ENCODE measurements around the gene PRRX2. TPM values are rescaled to one million over a fixed set of nuclear protein-coding genes. Genes with fewer than 3 reads are reported as not detected.

PRRX2 gene
- total and polyA plus RNA-seq, 2 experiments from 2014 or later = 141 to 169 TPM

DNA sequence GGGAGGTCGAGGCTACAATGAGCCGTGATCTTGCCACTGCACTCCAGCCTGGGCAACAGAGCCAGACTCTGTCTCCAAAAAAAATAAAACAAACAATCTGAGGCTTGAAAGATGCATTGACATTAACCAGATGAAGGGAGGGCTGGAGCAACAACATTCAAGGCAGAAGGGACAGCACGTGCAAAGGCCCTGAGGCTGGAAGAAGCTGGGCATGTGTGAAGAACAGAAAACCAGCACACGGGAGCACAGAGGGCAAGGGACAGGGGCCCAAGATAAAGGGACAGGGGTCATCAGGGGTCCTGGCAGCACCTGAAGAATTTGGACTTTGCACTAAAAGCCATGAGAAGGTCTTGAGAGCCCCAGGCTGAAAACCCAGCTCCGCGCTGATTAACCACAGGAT is 84.1 kb downstream of the PRRX2 start:
- no peak overlapping the region for H3K4me3 ChIP-seq
- H3K9ac ChIP-seq = peak overlapping the region; percentile 57
- H3K27ac ChIP-seq = peak overlapping the region; percentile 58
- H3F3A ChIP-seq (ENCODE audit: insufficient read depth) = peaks cover 28% of the 10 kb centered on the region
- H2AFZ ChIP-seq = no peak overlapping the region
- no peaks in the 10 kb centered on the region for H3K36me3 ChIP-seq (ENCODE audit: low read depth)
- WGBS, 2 experiments (ENCODE audit: low coverage in 1 of 2, low lambda C conversion rate in 2 of 2, missing lambda C conversion rate in 2 of 2) = 71 to 74% methylated on average over 6 of the region's 6 CpGs
- H4K20me1 ChIP-seq (ENCODE audit: insufficient read depth) = no peaks in the 10 kb centered on the region
- peak overlapping the region; percentile 2 for H3K4me2 ChIP-seq (ENCODE audit: unreplicated experiment)
- no peak for DNase-seq
- H3K4me1 ChIP-seq (ENCODE audit: insufficient read depth) = peaks cover 38% of the 10 kb centered on the region
- TF ChIP-seq EZH2 (IDR thresholded peaks at IDR 0.05; ENCODE audit: insufficient read depth, poor library complexity, severe bottlenecking) (no peak), EZH2phosphoT487 (IDR thresholded peaks at IDR 0.05; ENCODE audit: insufficient read depth, low read depth) (no peak)
- H3K9me3 ChIP-seq (ENCODE audit: low read depth) = no peaks in the 10 kb centered on the region
- in situ Hi-C loops (cut with MboI) = no loop called here
- H3K27me3 ChIP-seq (replicated peaks; ENCODE audit: insufficient read depth) = no peaks in the 10 kb centered on the region
- H3K79me2 ChIP-seq (ENCODE audit: insufficient read depth) = no peaks in the 10 kb centered on the region
- no peaks in the 10 kb centered on the region for H3K9me2 ChIP-seq (ENCODE audit: insufficient read depth)

DNA sequence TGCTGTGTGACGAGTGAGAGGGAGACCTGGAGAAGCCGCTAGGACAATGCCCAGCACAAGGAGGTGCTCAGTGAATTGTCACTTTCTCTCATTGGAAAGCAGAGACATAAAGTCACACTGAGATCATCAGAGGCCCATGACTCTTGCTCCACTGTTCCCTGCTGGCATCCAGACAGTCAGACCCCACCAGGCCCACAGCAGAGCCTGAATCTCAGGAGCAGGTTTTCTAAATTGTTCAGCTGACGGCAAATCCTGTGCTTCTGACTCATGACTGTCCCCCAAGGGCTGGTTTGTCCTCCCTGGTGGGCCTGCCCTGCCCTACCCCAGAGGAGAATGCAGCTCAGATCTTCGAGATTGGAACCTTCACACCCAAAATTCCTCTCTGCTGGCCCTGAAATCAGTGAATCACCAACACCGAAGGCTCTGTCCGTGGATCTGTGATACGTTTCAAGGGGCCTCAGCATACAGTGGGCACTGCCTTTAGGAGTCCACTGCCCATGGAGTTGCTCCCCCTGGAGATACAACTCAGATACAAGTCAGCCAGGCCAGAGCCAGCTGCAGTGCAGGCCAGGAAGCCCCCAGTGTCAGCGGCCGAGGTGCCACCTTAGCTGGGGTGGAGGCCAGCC is 84.7 kb downstream of the PRRX2 start:
- Histone ChIP-seq H4K20me1 (ENCODE audit: insufficient read depth) (no peaks in the 10 kb centered on the region), H3K36me3 (ENCODE audit: low read depth) (no peaks in the 10 kb centered on the region), H3K9me2 (ENCODE audit: insufficient read depth) (no peaks in the 10 kb centered on the region), H3K4me1 (ENCODE audit: insufficient read depth) (peaks cover 38% of the 10 kb centered on the region), H3K79me2 (ENCODE audit: insufficient read depth) (no peaks in the 10 kb centered on the region), H3K4me2 (ENCODE audit: unreplicated experiment) (peak overlapping the region; percentile 2), H3K27me3 (replicated peaks; ENCODE audit: insufficient read depth) (no peaks in the 10 kb centered on the region), H3F3A (ENCODE audit: insufficient read depth) (peaks cover 28% of the 10 kb centered on the region), H2AFZ (peak overlapping the region; percentile 2; the same call in 1 of the 2 replicates), H3K4me3 (no peak overlapping the region), H3K9ac (peak overlapping the region; percentile 57), H3K27ac (peak overlapping the region; percentile 58), H3K9me3 (ENCODE audit: low read depth) (no peaks in the 10 kb centered on the region)
- in situ Hi-C loops (cut with MboI) = no loop called here
- DNase-seq = peak; percentile 73
- 36 to 37% methylated on average over 9 of the region's 9 CpGs for WGBS, 2 experiments (ENCODE audit: low coverage in 1 of 2, low lambda C conversion rate in 2 of 2, missing lambda C conversion rate in 2 of 2)
- TF ChIP-seq EZH2phosphoT487 (IDR thresholded peaks at IDR 0.05; ENCODE audit: insufficient read depth, low read depth) (no peak), EZH2 (IDR thresholded peaks at IDR 0.05; ENCODE audit: insufficient read depth, poor library complexity, severe bottlenecking) (no peak)

DNA sequence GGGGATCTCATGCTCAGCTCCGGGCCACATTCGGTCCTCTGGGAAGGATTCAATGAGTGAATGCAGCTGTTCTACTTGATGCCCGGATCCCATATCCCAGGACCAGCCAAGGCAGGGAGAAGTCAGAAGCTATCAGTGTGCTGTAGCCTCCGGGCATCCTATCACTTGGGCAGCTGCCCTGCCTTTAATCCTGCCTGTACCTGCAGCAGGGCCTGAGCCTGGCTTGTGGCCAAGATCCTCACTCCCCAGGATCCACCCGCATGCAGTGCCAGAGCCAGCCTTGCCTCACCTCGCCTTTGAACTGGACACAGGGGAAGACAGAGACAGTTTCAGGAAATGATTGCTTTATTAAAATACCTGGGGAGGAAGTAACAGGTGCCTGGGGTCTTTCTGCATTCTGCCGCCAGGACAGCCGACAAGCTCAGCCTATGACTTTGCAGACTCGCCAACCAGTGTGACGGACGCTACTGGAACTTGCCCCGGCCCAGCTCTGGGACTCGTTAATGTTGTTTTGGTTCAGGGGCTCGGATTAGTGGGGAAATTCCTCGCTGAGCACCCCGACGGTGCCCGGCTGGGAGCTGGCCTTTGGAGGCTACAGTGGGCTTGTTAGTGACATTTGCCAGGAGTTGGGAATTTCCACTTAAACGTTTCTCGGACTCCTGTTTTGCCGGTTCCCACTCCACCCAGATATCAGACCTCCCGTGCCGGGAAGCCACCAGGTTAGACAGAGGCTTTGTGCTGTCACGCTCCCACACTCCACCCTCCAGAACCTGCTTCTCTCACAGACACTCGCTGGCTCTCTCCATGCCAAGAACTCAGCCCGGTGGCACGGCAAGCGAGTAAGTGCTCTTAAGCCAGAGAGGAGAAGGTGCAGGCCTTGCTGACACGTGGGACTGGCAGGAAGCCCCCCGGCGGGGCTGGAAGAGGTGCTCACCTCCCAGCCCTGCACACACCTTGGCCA is 86.7 kb downstream of the PRRX2 start:
- H3K9me2 ChIP-seq (ENCODE audit: insufficient read depth) = no peaks in the 10 kb centered on the region
- H2AFZ ChIP-seq = peak overlapping the region; percentile 73
- in situ Hi-C loops (cut with MboI) = no loop called here
- peak; percentile 72 for DNase-seq
- H3K27ac ChIP-seq = peak overlapping the region; percentile 60
- no peaks in the 10 kb centered on the region for H3K79me2 ChIP-seq (ENCODE audit: insufficient read depth)
- peaks cover 38% of the 10 kb centered on the region for H3K4me1 ChIP-seq (ENCODE audit: insufficient read depth)
- peak overlapping the region; percentile 79 for H3K9ac ChIP-seq
- peaks cover 23% of the 10 kb centered on the region for H3F3A ChIP-seq (ENCODE audit: insufficient read depth)
- H3K4me3 ChIP-seq = peak overlapping the region; percentile 69
- no peaks in the 10 kb centered on the region for H3K27me3 ChIP-seq (replicated peaks; ENCODE audit: insufficient read depth)
- whole genome bisulfite sequencing, 2 experiments (ENCODE audit: low coverage in 1 of 2, low lambda C conversion rate in 2 of 2, missing lambda C conversion rate in 2 of 2) = 9% methylated on average over 30 to 31 of the region's 31 CpGs
- peak overlapping the region; percentile 85 for H3K4me2 ChIP-seq (ENCODE audit: unreplicated experiment)
- no peaks in the 10 kb centered on the region for H3K36me3 ChIP-seq (ENCODE audit: low read depth)
- no peaks in the 10 kb centered on the region for H3K9me3 ChIP-seq (ENCODE audit: low read depth)
- no peaks in the 10 kb centered on the region for H4K20me1 ChIP-seq (ENCODE audit: insufficient read depth)
- TF ChIP-seq EZH2phosphoT487 (IDR thresholded peaks at IDR 0.05; ENCODE audit: insufficient read depth, low read depth) (no peak), EZH2 (IDR thresholded peaks at IDR 0.05; ENCODE audit: insufficient read depth, poor library complexity, severe bottlenecking) (no peak)

DNA sequence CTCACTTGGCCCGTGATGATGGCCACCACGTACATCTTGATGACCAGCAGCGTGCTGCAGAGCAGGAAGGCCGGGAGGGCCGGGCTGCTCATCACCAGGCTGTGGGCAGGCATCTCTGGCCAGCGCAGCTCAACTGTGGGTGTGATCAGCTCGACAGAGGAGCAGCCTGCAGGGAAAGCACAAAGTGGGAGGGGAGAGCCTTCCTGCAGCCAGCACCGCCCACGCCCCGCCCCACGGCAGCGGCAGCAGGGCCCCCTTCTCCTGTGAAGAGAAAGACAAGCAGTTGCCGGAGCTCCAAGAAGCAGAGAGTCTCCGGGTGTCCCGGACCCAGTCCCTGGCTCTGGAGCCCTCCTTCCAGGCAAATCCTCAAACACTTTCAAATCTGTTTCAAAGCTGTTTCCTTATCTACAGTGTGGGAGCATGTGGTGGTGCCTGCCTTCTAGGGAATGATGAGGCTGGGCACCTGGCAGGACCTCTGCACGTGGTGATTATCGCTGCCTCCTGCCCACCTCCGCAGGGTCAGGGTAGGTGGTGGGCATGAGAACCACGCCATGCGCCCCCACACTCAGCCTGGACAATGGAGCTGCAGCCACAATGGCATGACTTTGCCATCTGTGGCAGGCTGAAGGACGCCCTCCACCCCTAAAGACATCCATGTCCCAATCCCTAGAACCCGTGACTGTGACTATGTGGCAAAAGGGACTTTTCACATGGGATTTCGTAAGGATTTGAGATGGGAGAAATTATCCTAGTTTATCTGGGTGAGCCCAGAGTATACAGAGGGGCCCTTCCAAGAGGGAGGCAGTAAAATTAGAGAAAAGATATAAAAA is 87.7 kb downstream of the PRRX2 start, which contains the start of gene PTGES:
TSS of gene PTGES (minus strand) at position 143 of the 830 bp plus-strand sequence. CDS start at position 113, 30 bp downstream.
- Histone ChIP-seq H3K9ac (peak within 1 kb of the TSS; percentile 79), H3K27ac (peak within 1 kb of the TSS; percentile 60), H3K9me3 (ENCODE audit: low read depth) (no peaks in the 10 kb centered on the region), H3K36me3 (ENCODE audit: low read depth) (no peaks in the 10 kb centered on the region), H2AFZ (peak within 1 kb of the TSS; percentile 73), H3K79me2 (ENCODE audit: insufficient read depth) (no peaks in the 10 kb centered on the region), H3K4me2 (ENCODE audit: unreplicated experiment) (peak within 1 kb of the TSS; percentile 85), H3K4me3 (peak within 1 kb of the TSS; percentile 69), H3K9me2 (ENCODE audit: insufficient read depth) (no peaks in the 10 kb centered on the region), H4K20me1 (ENCODE audit: insufficient read depth) (no peaks in the 10 kb centered on the region), H3F3A (ENCODE audit: insufficient read depth) (peaks cover 21% of the 10 kb centered on the region), H3K27me3 (replicated peaks; ENCODE audit: insufficient read depth) (no peaks in the 10 kb centered on the region), H3K4me1 (ENCODE audit: insufficient read depth) (peaks cover 36% of the 10 kb centered on the region)
- DNase-seq = peak; percentile 94
- TF ChIP-seq EZH2phosphoT487 (IDR thresholded peaks at IDR 0.05; ENCODE audit: insufficient read depth, low read depth) = no peak
- no peak for TF ChIP-seq EZH2 (IDR thresholded peaks at IDR 0.05; ENCODE audit: insufficient read depth, poor library complexity, severe bottlenecking)
- in situ Hi-C loops (cut with MboI) = no loop called here
- WGBS, 2 experiments (ENCODE audit: low coverage in 1 of 2, low lambda C conversion rate in 2 of 2, missing lambda C conversion rate in 2 of 2) = 16 to 17% methylated on average over 21 to 22 of the region's 23 CpGs
